HG03354 (cell line): ENCODE data around the gene GH2.
"Not testable (repeated sequence)": the region's sequence is repeated elsewhere in the genome, so short reads cannot be mapped to it uniquely, and the experiment has no call there.

Experiments
- ATAC-seq: cut with Tn5 transposase; IDR thresholded peaks from one replicate; pipeline ENCODE4 v1.9.1; 2021; ENCODE audit warnings: mild to moderate bottlenecking; ENCODE audit not compliant: unreplicated experiment, poor library complexity, severe bottlenecking

The GH2 gene

GRCh38 chr17:63843387-63843888 is 38.3 kb downstream of the GH2 start:
- not testable (repeated sequence) for ATAC-seq

DNA sequence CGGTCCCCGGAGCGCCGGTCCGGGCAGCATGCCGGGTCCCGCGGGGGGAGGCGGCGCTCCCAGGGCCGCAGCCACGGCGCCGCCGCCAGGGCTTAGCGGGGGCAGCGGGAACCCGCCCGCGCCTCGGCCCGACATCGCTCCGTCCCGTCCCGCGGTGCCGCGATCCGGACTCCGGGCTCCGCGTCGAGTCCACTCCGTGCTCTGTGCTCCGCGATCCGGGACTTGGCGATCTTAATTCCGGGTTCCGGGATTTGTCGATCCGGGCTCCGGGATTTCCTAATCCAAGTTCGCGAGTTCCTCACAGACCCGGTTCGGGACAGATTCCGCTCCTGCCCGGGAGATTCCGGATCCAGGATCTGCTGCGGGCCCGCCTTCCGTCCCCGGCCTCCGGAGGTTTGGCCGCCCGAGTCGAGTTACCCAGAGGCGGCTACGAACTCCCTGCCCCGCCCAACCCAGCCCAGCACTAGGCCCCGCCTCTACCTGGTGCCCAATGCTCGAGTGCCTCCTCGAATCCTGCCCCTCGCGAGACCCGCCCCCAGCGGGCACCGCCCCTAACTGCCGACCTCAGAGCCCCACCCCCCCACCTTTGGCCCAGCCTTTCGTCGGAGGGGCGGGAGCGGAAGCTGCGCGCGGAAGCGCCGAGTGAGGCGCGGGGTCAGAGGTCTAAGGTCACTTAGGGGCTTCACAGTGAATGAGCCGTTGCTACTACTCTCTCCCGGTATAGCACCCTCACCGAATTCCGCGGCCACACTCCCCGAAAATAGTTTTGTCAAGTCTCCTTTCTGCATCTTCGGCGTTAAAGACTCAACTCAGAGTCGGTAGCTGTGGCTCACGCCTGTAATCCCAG is 39.0 kb downstream of the GH2 start, which contains the start of gene SMARCD2:
Gene SMARCD2, minus strand, starts transcription at position 146 of the 847 bp plus-strand sequence. Its CDS starts 11 bp downstream, at position 135.
- peak; percentile 80 for ATAC-seq

GRCh38 chr17:63842173-63842539 is 39.6 kb downstream of the GH2 start:
- ATAC-seq = peak; percentile 30

- ATAC-seq = no peak
Observed at GRCh38 chr17:63841350-63842172, 40.2 kb downstream of the GH2 start.

DNA sequence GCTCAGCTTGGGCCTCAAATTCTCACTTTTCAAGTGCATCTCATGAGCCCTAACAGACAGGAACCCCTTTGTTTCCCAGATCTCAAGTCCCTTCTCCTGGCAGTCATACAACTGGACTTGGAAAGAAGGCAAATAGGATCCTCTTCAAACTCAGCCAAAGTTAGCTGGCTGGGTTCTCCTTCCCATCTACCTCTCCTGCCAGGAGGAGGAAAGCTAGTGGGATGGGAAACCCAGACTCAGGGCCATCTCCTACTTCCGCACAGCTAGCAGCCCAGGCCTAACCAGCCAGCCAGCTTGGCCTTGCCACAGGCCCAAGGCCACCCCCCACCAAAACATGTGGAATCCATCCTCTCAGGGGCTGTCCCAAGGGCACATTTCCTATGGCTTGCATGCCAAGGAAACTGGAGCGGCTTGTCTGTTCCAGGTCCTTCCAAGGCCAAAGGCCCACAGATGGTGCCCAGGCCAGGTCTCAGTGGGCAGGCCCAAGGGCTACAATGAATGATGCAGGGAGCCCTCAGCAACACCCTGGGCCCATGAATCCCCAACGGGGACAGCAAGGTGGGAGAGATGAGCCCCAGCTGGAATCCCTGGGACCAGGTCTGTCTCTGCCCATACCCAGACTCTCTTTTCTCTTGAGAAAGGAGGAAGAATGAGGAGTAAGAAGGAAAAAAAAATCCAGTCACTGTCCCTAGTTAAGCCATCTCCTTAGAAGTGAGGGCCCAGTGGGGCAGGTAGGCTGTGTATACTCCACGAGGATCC is 41.0 kb downstream of the GH2 start:
- no peak for ATAC-seq

GRCh38 chr17:63838631-63839171 is 43.0 kb downstream of the GH2 start:
- no peak for ATAC-seq

- no peak for ATAC-seq
Observed at GRCh38 chr17:63837962-63838600, 43.7 kb downstream of the GH2 start.

DNA sequence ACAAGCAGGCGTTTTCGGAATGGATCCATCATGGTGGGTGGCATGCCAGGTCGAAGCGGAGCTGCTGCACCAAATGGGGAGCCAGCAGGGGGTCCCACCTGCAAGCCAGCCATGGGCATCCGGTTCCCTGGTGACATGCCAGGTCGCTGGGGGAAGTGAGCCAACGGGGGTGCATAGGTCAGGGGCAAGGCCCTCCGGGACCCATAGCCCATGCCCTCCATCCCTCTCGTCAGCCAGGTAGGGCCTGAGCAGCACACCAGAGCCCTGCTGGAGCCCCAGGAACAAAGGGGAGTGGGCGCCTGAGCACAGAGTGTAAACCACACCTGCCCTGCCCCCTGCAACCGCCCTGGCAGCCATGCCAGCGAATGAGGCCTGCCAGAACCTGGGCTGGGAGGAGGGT is 44.3 kb downstream of the GH2 start:
- no peak for ATAC-seq

DNA sequence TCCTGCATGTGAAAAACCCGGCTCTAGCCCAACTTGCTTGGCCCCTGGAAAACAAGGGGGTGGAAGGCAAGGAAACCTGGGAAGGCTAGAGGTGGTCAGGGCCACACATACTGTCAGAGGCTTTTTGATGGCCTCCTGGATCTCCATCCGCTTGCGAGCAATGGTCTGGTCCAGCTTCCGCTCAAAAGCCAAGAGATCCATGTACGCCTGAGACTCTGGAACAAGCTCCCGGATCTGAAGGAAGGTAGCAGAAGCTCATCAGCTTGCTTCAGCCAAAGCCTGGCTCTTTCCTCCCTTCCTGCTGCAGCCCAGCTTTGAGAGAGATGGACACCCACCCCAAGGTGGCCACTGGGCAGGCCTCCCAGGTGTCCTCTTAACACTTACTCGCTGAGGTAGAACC is 44.9 kb downstream of the GH2 start:
- ATAC-seq = no peak

DNA sequence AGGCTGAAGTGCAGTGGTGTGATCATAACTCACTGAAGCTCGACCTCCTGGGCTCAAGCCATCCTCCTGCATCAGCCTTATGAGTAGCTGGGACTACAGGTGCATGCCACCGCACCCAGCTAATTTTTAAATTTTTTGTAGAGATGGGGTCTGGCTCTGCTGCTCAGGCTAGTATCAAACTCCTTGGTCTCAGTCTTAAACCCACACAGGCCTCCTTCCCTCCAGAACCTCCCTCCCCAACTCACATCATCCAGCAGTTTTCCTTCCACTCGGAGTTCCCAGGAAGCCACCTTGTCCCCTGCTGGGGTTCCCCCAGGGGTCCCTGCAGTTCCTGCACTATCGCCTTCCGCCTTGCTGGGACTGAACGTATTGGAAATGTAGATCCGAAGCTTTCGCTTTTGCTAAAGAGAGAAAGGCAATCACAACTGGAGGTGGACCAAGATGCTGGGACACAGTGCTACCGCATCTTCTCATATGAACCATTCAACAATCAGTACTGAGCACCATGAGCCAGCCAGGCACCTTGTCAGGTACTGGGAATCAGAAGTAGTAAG is 46.5 kb downstream of the GH2 start:
- ATAC-seq = no peak

GRCh38 chr17:63834431-63835166 is 47.1 kb downstream of the GH2 start:
- peak; percentile 65 for ATAC-seq

GRCh38 chr17:63833741-63834373 is 47.9 kb downstream of the GH2 start:
- no peak for ATAC-seq

DNA sequence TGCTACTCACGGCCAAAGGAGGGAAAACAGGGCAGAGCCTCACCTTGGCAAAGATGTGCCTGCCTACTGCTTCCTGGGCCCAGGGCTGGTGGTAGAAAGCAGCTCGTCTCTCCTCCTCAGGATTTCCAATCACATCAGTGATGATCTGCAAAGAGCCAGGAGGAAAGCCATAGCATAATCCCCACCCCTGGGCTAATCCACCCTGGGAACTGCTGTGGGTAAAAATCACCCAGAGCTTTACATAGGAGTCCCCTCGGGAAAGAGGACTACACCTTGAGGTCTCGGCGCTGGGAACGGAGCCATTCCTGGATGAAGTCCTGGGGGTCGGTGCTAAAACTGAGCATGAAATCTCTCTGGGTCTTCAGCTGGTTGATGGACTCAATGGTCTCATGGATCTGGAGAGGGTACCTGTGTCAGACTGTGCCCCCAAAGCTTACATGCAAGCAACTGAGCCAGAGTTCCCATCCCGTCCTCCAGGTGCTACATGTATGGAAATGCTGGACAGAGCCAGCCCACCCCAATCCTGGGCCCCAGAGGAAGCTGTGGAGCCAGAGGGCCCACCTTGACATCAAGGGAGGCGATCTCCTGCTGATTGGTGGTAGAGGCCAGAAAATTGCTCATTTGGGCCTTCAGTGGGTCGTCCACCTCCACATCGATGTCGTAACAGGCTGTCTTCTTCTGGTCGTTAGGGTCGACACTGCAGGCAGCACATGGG is 48.6 kb downstream of the GH2 start:
- ATAC-seq = no peak

- no peak for ATAC-seq
Observed at GRCh38 chr17:63832455-63832854, 49.3 kb downstream of the GH2 start.

- no peak for ATAC-seq
Observed at GRCh38 chr17:63832014-63832413, 49.7 kb downstream of the GH2 start.

DNA sequence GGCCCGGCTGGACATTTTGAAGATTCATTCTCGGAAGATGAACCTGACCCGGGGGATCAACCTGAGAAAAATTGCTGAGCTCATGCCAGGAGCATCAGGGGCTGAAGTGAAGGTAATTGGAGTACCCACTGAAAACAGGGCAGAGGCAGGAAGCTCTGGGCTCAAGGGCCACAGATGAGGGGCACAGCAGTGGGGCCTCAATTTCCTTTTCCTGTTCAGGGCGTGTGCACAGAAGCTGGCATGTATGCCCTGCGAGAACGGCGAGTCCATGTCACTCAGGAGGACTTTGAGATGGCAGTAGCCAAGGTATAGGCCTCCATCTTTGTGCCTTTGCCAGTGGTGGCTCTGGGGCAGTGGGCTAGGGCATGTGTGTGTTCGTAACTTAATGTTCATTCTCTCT is 50.2 kb downstream of the GH2 start:
- ATAC-seq = no peak

GRCh38 chr17:63830904-63831491 is 50.7 kb downstream of the GH2 start:
- no peak for ATAC-seq
